ENCODE measurements around the gene RNF187.
"Not testable (repeated sequence)": the region's sequence is repeated elsewhere in the genome, so short reads cannot be mapped to it uniquely, and the experiment has no call there.

The RNF187 gene

DNA sequence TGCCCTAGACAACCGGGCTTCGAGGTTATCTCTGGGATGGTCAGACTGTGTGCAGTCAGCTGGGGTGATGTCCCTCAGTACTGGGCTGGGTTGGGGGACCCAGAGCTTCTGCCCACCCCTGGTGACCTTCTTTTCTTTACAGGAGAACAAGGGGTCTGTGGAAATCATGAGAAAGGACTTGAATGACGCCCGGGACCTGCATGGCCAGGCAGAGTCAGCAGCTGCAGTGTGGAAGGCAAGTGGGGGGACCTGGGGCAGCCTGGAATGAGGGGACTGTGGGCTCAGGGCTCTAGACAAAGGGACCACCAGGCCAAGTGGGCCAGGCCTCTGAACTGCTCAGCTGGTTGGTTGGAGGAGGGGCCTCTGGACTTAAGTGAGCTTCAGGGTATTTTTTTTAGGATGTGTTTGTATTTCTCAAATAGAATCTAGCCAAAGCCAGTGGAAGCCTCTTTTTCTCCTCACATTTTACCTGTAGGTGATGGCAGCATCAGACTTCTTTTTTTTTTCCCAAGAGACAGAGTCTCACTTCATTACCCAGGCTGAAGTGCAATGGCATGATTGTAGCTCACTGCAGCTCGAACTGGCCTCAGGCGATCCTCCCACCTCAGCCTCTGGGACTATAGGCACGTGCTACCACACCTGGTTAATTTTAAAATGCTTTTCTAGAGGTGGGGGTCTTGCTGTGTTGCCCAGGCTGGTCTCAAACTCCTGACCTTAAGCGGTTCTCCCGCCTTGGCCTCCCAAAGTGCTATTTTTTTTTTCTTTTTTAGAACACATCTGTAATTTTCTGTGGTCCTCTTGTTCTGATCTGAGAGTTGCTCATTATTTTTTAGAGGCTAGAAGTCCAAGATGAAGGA is 1.9 kb downstream of the RNF187 start:
- DNase-seq: no peak

DNA sequence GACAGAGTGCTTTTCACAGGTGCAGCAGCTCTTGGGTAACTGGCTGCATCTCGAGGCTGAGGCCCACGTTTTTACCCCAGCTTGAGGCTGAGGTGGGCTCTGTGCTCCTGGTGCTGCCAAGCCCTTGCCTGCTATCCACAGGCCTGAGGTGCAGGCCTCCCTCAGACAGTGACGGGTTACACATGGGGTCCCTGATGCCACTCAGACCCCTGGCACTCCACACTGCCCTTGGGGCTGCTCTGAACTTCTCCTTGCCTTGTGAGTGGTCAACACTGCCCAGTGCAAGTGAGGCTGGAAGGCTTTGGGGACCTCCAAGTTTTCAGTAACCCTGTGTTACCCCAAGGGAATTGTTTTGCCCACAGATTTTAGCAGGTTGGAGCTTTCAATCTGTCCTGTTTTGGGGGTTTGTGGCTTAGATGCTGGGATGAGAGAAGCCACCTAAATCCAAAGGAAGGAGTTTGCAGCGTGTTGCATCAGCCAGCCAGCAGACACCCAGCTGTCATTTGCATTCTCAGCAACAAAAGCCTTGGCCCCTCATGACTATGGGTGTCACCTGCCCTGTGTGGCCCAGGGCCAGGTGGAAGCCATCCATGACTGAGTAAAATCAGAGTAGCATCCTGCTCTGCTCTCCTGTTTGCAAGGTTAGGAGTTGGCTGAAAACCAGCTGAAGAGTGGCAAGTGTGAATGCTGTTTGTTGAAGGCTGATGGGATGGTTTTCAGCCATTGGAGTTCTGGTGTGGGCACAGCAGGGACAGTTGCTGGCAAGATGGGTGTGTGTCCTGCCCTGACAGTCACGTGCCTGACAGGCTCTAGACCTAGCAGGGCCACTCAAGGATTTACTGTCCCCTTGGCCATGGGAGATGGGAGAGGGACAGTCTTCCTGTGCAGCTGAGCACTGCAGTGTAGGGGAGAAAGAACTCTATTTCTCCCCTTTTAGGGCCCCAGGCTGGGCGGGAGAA is 3.2 kb downstream of the RNF187 start:
- no peak for DNase-seq

DNA sequence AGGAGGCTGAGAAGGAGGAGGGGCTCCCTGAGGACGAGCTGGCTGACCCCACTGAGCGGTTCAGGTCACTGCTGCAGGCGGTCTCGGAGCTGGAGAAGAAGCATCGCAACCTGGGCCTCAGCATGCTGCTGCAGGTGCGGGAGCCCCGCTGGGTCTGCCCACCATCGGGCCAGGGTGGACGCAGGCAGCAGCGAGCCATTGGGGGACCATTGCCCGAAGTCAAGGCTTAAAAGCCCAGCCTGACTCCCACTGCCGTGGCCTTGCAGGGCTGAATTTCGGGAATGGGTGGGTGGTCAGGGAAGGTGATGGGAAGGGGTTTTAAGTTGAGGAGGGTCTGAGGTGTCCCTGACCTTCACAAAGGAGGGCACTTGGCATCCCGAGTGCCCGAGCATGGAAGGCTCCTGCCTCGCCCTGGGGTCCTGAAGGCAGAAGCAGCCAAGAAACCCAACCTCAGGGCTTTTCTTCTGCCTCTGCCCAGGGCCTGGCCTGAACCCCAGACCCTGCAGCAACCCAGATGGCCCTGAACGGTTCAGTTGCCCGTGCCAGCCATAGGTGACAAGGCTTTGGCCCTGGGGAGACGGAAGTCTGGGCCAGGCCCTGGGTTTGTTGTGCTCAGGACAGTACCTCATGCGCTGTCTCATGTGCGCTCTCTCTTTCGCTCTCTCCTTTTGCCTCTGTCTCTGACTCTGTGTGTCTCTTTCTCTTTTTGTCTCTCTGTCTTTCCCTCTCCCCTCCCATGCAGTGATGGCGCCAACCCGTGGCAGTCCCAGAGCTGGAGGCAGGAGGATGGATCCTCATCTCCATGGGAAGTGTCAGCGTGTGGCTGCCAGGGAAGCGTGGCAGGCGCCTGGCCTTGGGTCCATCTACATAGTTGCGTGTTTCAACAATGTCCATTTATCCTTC is 6.2 kb downstream of the RNF187 start:
- DNase-seq: no peak

DNA sequence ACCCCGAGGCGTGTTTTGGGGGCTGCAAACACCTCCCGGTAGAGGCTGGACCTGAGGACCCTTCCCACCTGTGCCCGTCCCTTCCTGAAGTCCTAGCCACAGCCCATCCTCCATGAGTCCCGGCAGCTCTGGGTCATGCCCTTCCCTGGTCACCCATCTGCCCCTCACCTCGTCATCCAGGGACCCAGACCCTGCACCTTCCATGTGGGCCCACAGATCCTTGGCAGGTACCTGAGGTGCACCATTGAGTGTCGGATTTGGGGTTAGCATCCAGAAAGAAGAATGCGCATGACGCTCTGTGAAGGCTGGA is 6.8 kb downstream of the RNF187 start:
- no peak for DNase-seq

DNA sequence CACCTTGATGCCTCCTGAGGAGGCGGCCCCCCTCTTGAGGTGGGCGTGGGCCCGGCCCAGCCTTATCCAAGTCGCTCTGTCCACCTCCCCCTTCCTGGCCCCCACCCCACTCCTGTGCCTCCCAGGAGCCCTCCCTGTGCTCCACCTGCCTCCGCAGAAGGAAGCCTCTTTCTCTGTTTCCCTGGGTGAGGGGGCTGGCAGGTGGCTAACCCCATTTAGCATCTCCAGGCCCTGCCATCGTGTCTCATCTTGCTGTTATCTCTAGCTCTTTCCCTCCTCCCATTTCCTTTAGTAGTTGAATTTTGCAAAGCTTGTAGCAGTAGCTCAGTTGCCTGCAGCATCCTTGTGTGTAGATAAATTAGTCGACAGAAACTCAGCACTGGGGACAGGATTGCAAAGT is 7.2 kb downstream of the RNF187 start:
- no peak for DNase-seq

DNA sequence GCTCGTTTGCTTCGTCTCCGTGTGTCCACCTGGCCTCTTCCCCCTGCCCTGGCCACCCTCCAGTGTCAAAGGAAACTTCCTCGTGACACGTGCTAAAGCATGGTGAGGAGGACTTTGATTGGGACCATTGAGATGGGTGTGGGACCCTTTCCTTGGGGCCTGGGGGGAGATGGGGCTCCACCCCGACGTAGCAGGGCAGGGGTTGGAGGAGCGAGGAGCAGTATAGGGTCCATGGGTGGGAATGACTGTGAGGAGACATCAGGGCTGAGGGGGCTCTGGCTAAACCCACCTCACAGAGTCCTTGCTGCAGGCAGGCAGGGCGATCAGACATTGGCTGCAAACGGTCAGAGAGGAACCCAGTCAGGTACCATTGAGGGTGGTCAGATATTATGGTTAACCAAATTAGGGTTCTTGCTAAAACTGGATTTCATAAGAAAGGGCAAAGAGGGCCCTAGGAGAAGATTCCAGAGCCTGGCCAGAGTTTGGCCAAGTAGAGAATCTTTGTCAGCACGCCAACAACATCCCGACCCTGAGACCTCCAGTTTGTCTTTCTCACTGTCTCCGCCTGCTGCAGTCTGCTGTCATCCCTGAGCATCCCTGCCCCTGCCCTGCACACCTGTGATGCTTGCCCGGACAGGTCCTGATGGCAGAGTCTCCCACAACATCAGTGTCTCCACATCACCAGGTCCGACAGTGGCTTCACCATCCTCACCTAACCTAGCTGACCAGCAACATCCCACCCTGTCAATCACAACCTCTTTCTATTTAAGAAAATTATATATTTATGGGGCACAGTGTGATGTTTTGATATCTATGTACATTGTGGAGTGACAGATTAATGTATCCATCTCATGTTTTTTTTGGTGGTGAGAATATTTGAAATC is 8.0 kb downstream of the RNF187 start:
- DNase-seq: no peak

DNA sequence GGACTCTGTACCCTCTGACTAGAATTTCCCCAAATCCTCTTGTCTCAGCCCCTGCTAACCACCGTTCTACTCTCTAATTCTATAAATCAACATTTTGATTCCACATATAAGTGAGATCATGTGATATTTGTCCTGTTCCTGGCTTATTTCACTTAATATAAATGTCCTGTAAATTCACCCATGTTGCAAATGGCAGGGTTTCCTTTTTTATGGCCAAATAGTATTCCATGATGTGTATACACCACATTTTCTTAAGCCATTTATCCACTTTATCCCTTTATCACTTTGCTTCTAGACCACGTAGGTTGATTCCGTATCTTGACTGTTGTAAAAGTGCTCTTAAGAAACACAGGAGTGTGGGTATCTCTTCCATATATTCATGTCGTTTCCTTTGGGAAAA is 8.9 kb downstream of the RNF187 start:
- no peak for DNase-seq

DNA sequence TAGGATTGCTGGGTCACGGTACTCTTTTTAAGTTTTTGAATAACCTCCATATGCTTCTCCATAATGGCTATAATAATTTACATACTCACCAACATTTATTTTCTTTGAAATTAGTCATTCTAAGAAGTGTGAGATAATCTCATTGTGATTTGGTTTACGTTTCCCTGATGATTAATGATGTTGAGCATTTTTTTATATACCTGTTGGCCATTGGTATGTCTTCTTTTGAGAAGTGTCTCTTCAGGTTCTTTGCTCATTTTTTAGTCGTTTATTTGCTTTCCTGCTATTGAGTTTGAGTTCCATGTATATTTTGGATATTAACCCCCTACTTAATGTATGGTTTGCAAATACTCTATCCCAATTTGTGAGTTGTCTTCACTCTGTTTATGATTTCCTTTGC is 9.3 kb downstream of the RNF187 start:
- DNase-seq: no peak

DNA sequence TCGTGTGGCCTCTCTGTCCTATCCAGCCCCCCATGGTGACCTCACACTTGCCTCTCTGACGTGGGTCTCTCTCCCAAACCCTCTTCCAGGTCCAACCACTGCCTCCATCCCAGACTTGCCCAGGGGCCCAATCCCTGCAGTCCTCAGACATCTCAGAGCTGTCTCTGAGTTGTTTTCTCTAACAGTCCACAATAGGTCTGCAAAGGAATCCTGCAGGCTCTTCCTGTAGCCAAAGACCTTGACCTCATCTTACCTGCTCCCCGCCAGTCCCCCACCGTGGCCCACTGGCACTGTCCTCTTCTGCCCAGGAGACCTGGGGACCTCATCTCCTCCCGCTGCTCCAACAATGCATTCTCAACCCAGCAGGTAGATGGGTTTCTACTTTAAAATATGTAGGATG is 10.0 kb downstream of the RNF187 start:
- DNase-seq: no peak

DNA sequence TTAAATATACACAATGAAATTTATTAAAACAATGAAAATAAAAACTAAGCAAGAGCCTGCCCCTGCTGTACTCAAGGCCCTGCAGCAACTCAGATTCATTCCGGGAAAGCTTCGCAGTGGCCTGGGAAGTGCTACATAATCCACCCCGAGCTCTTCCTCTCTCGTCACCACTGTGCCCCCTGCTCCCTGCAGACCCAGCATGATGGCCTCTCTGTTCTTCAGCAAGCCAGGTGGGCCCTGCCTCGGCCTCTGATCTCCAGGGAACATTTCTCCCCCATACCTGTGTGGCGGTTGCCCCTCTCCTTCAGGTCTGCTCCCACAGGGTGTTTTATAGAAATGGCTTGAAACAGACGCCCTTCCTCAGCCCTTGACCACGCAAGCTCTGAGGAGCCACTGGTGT is 10.6 kb downstream of the RNF187 start:
- DNase-seq: no peak

DNA sequence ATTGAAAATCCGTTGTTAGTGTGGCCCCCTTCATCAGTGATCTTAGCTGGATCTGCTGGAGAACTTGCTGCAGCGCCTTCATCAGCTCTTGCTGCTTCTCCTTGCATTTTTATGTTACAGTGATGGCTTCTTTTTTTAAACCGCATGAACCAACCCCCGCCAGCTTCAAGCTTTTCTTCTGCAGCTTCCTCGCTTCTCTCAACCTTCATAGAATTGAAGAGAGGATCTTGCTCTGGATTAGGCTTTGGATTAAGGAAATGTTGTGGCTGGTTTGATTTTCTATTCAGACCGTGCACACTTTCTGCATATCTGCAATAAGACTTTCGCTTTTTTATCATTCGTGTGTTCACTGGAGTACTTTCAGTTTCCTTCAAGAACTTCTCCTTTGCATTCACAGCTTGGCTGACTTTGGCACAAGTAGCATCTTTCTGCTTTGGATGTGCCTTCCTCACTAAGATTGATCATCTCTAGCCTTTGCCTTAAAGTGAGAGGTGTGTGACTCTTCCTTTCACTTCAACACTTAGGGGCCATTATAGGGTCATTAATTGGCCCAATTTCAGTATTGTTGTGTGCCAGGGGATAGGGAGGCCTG is 13.1 kb downstream of the RNF187 start:
- DNase-seq: peak; percentile 75

DNA sequence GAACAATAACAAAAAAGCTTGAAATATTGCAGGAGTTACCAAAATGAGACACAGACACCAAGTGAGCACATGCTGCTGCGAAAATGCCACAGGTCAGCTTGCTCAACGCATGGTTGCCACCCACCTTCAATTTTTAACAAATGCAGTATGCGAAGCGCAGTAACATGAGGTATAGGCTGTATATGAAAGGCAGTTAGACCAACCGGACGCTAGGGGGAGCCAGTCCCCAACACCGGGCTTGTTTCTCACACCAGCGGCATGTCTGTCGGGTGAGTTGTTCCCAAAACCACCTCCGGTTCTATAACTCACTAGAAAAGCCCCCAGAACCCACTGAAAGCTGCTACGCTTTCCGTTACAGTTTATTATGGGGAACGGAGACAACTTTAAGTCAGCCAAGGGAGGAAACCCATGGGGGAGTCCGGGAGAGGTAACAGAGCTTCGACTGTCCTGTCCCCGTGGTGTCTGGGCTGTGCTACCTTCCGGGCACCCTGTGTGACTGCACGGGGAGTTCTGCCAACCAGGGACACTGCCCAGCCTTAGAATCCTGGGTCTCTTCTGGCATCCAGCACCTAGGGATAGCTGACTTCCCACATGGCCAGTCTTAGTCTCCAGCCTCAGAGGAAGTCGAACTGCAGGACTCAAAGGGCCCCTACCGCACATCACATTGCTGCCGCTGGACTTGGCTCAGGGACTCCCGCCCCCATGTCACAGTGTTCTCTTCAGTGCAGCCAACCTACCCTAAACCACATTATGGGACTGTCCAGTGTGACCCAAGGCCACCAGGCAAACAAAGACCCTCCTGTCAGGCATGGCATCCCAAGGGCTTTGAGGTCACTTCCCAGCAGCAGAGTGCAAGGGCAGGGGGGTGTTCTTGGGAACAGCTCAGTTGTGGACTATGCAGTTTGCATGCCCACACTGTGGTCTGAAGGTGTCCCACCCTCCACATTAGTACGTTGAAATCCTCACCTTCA is 14.0 kb downstream of the RNF187 start:
- peak; percentile 88 for DNase-seq

DNA sequence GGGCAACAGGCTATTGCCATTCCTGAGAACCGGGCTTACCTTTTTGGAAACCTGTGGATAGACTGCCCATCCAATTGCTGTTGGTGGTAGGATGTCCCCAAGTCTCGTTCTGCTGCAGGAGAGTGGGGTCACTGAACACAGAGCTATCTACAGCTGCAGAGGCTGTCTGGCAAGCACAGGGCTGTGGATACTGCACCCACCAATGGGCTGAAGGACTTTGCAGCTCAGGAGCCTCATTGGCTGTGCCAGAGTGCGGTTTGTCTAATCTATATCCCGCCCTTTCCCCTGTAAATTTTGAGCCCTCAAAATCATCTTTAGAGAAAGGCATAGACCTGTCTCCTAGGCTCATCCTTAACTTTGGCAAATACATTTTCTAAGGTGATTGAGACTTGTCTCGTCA is 15.3 kb downstream of the RNF187 start:
- no peak for DNase-seq

DNA sequence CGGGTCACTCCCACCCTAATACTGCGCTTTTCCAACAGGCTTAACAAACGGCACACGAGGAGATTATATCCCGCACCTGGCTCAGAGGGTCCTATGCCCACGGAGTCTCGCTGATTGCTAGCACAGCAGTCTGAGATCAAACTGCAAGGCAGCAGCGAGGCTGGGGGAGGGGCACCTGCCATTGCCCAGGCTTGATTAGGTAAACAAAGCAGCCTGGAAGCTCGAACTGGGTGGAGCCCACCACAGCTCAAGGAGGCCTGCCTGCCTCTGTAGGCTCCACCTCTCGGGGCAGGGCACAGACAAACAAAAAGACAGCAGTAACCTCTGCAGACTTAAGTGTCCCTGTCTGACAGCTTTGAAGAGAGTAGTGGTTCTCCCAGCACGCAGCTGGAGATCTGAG is 18.8 kb downstream of the RNF187 start:
- not testable (repeated sequence) for DNase-seq

DNA sequence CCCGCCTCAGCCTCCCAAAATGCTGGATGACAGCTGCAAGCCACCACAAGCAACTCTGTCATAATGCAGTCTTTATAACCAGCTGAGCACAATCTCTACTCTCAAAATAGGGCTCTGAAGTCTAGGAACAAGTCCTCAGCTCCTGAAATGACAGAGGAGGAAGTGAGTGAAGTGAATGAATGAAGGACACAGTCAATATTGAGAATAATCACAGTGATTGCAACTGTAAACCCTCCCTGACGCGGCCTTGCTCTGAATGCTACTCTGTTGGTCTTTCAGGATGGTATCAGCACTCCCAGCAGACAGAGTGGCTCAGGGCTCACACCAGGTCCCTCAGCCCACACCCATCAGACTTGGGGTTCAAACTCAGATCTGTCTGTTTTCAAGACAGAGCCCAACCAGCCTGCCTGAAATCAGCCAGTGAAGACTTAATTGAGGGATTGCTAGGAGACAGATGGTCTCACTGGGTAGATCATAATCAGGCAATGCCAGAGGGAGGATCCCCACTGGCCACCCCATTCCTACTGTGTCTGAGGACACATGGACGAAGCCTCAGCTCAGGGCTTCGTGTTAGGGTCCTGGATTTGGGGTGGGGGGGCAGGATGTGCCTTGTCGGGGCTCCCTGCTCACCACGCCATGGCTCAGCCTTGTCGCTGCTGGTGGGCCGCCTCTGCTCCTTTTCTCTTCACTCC is 20.9 kb downstream of the RNF187 start:
- DNase-seq: no peak

DNA sequence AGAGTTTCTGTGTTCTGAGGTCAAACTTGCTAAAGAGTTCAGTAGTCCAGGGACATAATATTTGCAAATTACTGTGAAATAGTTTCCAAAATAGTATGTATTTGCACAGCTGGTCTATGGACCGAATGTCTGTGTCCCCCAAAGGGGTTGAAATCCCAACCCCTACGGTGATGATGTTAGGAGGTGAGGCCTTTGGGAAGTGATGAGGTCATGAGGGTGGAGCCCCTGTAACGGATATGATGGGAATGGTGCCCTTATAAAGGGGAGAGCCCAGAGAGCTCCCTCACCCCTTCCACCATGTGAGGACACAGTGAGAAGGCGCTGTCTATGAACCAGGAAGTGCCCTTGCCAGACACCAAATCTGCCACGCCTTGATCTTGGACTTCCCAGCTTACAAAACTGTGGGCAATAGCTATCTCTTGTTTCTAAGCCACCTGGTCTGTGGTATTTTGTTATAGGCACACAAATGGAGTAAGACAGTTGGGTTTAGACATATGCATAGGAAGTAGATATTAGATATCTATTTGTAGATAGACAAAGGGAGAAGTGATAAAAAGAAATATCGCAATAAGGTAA is 21.7 kb downstream of the RNF187 start:
- DNase-seq: no peak

DNA sequence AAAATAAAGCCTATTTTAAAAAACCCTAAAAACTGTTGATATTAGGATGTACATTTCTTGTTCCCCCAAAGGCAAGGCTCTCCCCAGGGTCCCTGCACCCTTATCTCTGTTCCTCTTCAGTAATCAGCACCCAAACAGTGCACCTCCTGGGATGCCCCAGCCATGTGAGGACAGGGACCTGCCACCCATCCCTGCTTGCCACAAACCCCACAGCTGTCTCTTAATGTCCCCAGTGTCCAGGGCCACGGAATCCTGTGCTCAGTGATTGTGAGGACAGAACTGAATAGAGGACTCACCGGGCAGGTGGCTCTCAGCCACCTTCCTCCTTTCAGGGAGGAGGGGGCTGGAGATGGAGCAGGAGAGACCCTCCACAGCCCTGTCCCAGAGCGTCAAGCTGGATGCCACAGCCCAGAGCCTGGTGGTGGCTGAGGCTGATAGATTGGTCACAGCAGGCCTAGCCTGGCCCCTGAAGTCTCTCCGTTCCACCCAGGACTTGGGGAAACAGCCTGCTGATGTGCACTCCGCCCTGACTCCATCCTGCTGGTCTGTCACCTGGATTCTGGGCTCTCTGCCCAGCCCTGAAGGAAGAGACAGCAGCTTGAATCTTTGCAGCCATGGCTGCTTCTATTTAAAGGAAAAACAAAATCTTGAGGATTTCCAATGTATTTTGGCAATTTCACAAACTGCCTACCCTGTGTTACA is 23.1 kb downstream of the RNF187 start:
- DNase-seq: no peak

DNA sequence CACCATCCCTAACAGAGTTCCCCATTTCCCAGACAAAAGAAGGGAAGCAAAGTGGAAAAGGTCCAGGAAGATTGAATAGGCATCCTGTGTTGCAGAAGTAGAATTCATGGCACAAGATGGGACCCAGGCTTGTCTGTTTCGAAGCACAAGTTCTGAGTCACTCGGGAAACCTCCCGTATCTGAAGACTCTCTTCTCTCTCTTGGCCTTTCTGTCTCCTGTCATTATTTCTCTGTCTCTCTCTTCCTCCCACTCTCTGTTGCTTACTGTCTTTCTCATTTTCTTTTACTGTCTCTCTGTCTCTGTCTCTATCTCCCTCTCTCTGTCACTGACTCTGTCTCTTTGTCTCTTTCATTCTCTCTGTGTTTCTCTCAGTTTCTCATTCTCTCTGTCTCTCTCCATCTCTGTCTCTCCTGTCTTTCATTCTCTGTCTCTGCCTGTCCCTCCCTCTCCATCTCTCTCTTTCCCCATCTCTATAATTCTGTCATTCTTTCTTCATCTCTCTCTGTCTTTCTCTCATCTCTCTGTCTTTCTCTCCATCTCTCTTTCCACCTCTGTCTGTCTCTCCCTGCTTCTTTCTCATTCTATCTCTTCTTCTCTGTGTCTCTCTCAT is 23.7 kb downstream of the RNF187 start:
- no peak for DNase-seq

Data from suppressor macrophage treated with lipopolysaccharide for 4 hours (primary cell).